Type B pancreatic cell (in vitro differentiated cells): Measurements from ENCODE around the gene IKZF3. TPM values are rescaled to one million over a fixed set of nuclear protein-coding genes. Genes with fewer than 3 reads are reported as not detected.

Source experiments
- DNase-seq: peaks from one replicate; pipeline ENCODE4 v3.0.0; 2021; ENCODE audit warnings: mixed read lengths; ENCODE audit not compliant: unreplicated experiment; ENCODE audit errors: extremely low spot score
- H3K27ac Mint-ChIP-seq: 2 replicates; pipeline ENCODE4 v1.8.0; 2021; ENCODE audit warnings: mild to moderate bottlenecking, mixed read lengths
- H3K27me3 Mint-ChIP-seq: 2 replicates; pipeline ENCODE4 v1.8.0; 2021; ENCODE audit warnings: mixed read lengths
- H3K36me3 Mint-ChIP-seq: 2 replicates; pipeline ENCODE4 v1.8.0; 2021; ENCODE audit warnings: mixed read lengths
- H3K4me1 Mint-ChIP-seq: one replicate; pipeline ENCODE4 v1.8.0; 2021; ENCODE audit warnings: mixed read lengths; ENCODE audit not compliant: unreplicated experiment
- H3K4me3 Mint-ChIP-seq: 2 replicates; pipeline ENCODE4 v1.8.0; 2021; ENCODE audit warnings: mild to moderate bottlenecking, mixed read lengths
- H3K9me3 Mint-ChIP-seq: 2 replicates; pipeline ENCODE4 v1.8.0; 2021; ENCODE audit warnings: mixed read lengths
- CTCF ChIP-seq: fragments of 200-600 bp; sonication (generic); conservative IDR thresholded peaks from 2 replicates; pipeline ENCODE4 v1.5.0; 2021; ENCODE audit warnings: antibody characterized with exemption, mild to moderate bottlenecking
- total RNA-seq: library from RNA; stranded (reverse); gene quantifications from 2 replicates; pipeline ENCODE4 v1.2.1, GENCODE V29; 2021; ENCODE audit warnings: low replicate concordance

The IKZF3 gene
- total RNA-seq, 1 donor from 2014 or later, result 0.19 TPM

- Mint-ChIP-seq H3K27ac (no peak overlapping the region), H3K9me3 (no peaks in the 10 kb centered on the region), H3K4me3 (no peak overlapping the region), H3K36me3 (no peaks in the 10 kb centered on the region), H3K4me1 (peaks cover 5% of the 10 kb centered on the region), H3K27me3 (peaks cover 11% of the 10 kb centered on the region)
- TF ChIP-seq CTCF, result no peak
- no peak for DNase-seq
These were observed 87.9 kb downstream of the IKZF3 start for GRCh38 chr17:39776252-39776651.

GRCh38 chr17:39775031-39775430, 89.1 kb downstream of the IKZF3 start:
- no peak overlapping the region for H3K4me3 Mint-ChIP-seq
- no peak for DNase-seq
- peaks cover 11% of the 10 kb centered on the region for H3K27me3 Mint-ChIP-seq
- H3K4me1 Mint-ChIP-seq, result peaks cover 3% of the 10 kb centered on the region
- no peak overlapping the region for H3K27ac Mint-ChIP-seq
- no peak for TF ChIP-seq CTCF
- no peaks in the 10 kb centered on the region for H3K9me3 Mint-ChIP-seq
- no peaks in the 10 kb centered on the region for H3K36me3 Mint-ChIP-seq

GRCh38 chr17:39774047-39774446, 90.1 kb downstream of the IKZF3 start:
- Mint-ChIP-seq H3K36me3 (no peaks in the 10 kb centered on the region), H3K4me3 (no peak overlapping the region), H3K27ac (no peak overlapping the region), H3K4me1 (peaks cover 5% of the 10 kb centered on the region), H3K9me3 (no peaks in the 10 kb centered on the region), H3K27me3 (peaks cover 11% of the 10 kb centered on the region)
- DNase-seq, result no peak
- no peak for TF ChIP-seq CTCF

- no peaks in the 10 kb centered on the region for H3K36me3 Mint-ChIP-seq
- TF ChIP-seq CTCF, result no peak
- H3K27ac Mint-ChIP-seq, result no peak overlapping the region
- no peak overlapping the region for H3K4me3 Mint-ChIP-seq
- DNase-seq, result no peak
- no peaks in the 10 kb centered on the region for H3K9me3 Mint-ChIP-seq
- H3K4me1 Mint-ChIP-seq, result peaks cover 8% of the 10 kb centered on the region
- peaks cover 11% of the 10 kb centered on the region for H3K27me3 Mint-ChIP-seq
These were observed 90.9 kb downstream of the IKZF3 start for GRCh38 chr17:39772987-39773934.

GRCh38 chr17:39772415-39772814, 91.7 kb downstream of the IKZF3 start:
- H3K27ac Mint-ChIP-seq, result no peak overlapping the region
- peaks cover 5% of the 10 kb centered on the region for H3K27me3 Mint-ChIP-seq
- no peaks in the 10 kb centered on the region for H3K9me3 Mint-ChIP-seq
- H3K4me1 Mint-ChIP-seq, result peaks cover 5% of the 10 kb centered on the region
- DNase-seq, result no peak
- TF ChIP-seq CTCF, result no peak
- no peaks in the 10 kb centered on the region for H3K36me3 Mint-ChIP-seq
- no peak overlapping the region for H3K4me3 Mint-ChIP-seq
